Gastrocnemius medialis (tissue), 4 donors: Measurements from ENCODE around the gene EZR. TPM values are rescaled to one million over a fixed set of nuclear protein-coding genes. Genes with fewer than 3 reads are reported as not detected.

Source experiments
- ATAC-seq, 2 donors: fragments of 150-250 bp; one replicate each; pipeline ENCODE4 v1.9.1; 2016
- DNase-seq, 2 donors: peaks; one replicate each; pipeline ENCODE4 v3.0.0-alpha.2; 2019
- H3K27ac ChIP-seq, 4 donors: fragments of 200-600 bp; sonication (generic); 1 replicate in 1 of 4; 2 replicates in 3 of 4; pipeline ENCODE4 v1.5.1; 2016 to 2018; ENCODE audit warnings: mild to moderate bottlenecking in 2 of 4, moderate library complexity in 1 of 4
- H3K27me3 ChIP-seq, 3 donors: fragments of 200-600 bp; sonication (generic) in 2 of 3; 1 replicate in 1 of 3; 2 replicates in 2 of 3; pipeline versions ENCODE4 v1.5.1 to v1.6.0; 2016 to 2019; ENCODE audit warnings: mild to moderate bottlenecking in 1 of 3, moderate library complexity in 1 of 3
- H3K36me3 ChIP-seq, 2 donors: fragments of 200-600 bp; sonication (generic) in 1 of 2; one replicate each; pipeline ENCODE4 v1.5.1; 2017 to 2018
- H3K4me1 ChIP-seq, 2 donors: fragments of 200-600 bp; sonication (generic) in 1 of 2; one replicate each; pipeline ENCODE4 v1.5.1; 2016 to 2017; ENCODE audit warnings: mild to moderate bottlenecking in 2 of 2
- H3K4me3 ChIP-seq, 4 donors: fragments of 200-600 bp; sonication (generic) in 3 of 4; 1 replicate in 1 of 4; 2 replicates in 3 of 4; pipeline ENCODE4 v1.5.1; 2016 to 2019; ENCODE audit warnings: mild to moderate bottlenecking in 2 of 4
- H3K9me3 ChIP-seq, 3 donors: fragments of 200-600 bp; sonication (generic) in 2 of 3; 1 replicate in 1 of 3; 2 replicates in 2 of 3; pipeline ENCODE4 v1.5.1; 2016 to 2019
- POLR2A ChIP-seq, 2 donors: fragments of 450-650 bp; IDR thresholded peaks; one replicate each; pipeline ENCODE4 v1.6.1; 2017; ENCODE audit warnings: antibody characterized with exemption in 2 of 2, mild to moderate bottlenecking in 2 of 2, moderate library complexity in 2 of 2
- in situ Hi-C, 4 donors: fragments of 200-750 bp; cut with MboI; loops; one replicate each; pipeline versions ENCODE4 v1.15.0 to v1.8.0; 2017; ENCODE audit warnings: low sequenced_read_pairs in 4 of 4
- intact Hi-C: fragments of 100-400 bp; cut with DNase I; formaldehyde crosslinking; loops from one replicate; pipeline ENCODE4 v1.15.1; 2023; ENCODE audit warnings: low total_unique reads
- total RNA-seq, 4 donors: library from RNA; depleted of rRNA; stranded (reverse); fragments of >200 nt; gene quantifications; one replicate each; pipeline versions ENCODE4 v1.1.0 to v1.2.3, GENCODE V29; 2016
- TF ChIP-seq, protein P1 (sequence below), 5 experiments: fragments of 450-650 bp in 3 of 5; fragments of 200-600 bp in 2 of 5; sonication (generic) in 2 of 5; IDR thresholded peaks in 4 of 5; conservative IDR thresholded peaks in 1 of 5; 1 replicate in 4 of 5; 2 replicates in 1 of 5; pipeline ENCODE4 v1.5.1; 2016 to 2019; ENCODE audit warnings: antibody characterized with exemption in 5 of 5, mild to moderate bottlenecking in 3 of 5, moderate library complexity in 3 of 5

The EZR gene
- total RNA-seq, 4 donors from 2014 or later: 18.1 to 54.1 (median 33.6) TPM

DNA sequence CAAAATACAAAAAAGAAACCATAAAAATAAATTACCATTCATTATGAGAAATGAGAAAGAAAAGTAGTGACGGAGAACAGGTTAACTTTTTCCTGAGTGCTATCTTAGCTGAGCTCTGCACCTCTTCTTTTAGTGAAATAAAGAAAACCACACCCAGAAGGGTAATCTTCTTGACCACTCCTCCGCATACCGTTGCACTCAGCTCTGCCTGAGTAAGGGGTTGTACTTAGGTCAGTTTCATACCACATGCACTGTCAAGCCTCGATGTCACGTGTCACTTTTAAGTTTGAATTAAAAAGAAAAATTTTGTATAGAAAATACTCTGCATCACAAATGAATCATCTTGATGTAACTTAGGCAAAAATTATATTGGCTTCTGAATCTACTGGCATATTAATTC is 2.8 kb downstream of the EZR start:
- in situ Hi-C loops: no loop called here
- H3K27me3 ChIP-seq: no peaks in the 10 kb centered on the region
- TF ChIP-seq, protein P1, sequence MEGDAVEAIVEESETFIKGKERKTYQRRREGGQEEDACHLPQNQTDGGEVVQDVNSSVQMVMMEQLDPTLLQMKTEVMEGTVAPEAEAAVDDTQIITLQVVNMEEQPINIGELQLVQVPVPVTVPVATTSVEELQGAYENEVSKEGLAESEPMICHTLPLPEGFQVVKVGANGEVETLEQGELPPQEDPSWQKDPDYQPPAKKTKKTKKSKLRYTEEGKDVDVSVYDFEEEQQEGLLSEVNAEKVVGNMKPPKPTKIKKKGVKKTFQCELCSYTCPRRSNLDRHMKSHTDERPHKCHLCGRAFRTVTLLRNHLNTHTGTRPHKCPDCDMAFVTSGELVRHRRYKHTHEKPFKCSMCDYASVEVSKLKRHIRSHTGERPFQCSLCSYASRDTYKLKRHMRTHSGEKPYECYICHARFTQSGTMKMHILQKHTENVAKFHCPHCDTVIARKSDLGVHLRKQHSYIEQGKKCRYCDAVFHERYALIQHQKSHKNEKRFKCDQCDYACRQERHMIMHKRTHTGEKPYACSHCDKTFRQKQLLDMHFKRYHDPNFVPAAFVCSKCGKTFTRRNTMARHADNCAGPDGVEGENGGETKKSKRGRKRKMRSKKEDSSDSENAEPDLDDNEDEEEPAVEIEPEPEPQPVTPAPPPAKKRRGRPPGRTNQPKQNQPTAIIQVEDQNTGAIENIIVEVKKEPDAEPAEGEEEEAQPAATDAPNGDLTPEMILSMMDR (IDR thresholded peaks at IDR 0.05 in 4 of 5, conservative IDR thresholded peaks at IDR 0.05 in 1 of 5): no peak
- no peak for TF ChIP-seq POLR2A (IDR thresholded peaks at IDR 0.05)
- H3K4me1 ChIP-seq: peaks cover 15 to 17% of the 10 kb centered on the region in 2 donors
- H3K27ac ChIP-seq: peak overlapping the region in 2 of 4 donors; percentile 93
- H3K9me3 ChIP-seq: no peaks in the 10 kb centered on the region
- DNase-seq (no peak), ATAC-seq (no peak)
- intact Hi-C loops: loop anchor here (10.0 kb wide), 1 partner anchor 582 kb away; no protein-coding TSS in a partner anchor
- H3K4me3 ChIP-seq: peak overlapping the region in 3 of 4 donors; percentile 81 to 88 (median 86)
- H3K36me3 ChIP-seq: no peaks in the 10 kb centered on the region

- Histone ChIP-seq H3K4me1 (peaks cover 15 to 17% of the 10 kb centered on the region in 2 donors), H3K9me3 (no peaks in the 10 kb centered on the region), H3K27ac (no peak overlapping the region), H3K36me3 (no peaks in the 10 kb centered on the region), H3K4me3 (peak overlapping the region in 2 of 4 donors; percentile 11 to 88), H3K27me3 (no peaks in the 10 kb centered on the region)
- TF ChIP-seq, protein P1 (IDR thresholded peaks at IDR 0.05 in 4 of 5, conservative IDR thresholded peaks at IDR 0.05 in 1 of 5): no peak
- TF ChIP-seq POLR2A (IDR thresholded peaks at IDR 0.05): no peak
- DNase-seq (no peak), ATAC-seq (no peak)
- in situ Hi-C loops (no loop called here), intact Hi-C loops (loop anchor here (10.0 kb wide), 1 partner anchor 581 kb away; no protein-coding TSS in a partner anchor)
Observed at GRCh38 chr6:158815907-158816306, 3.3 kb downstream of the EZR start.

GRCh38 chr6:158815379-158815724 is 3.8 kb downstream of the EZR start:
- in situ Hi-C loops (no loop called here), intact Hi-C loops (loop anchor here (10.0 kb wide), 1 partner anchor 581 kb away; no protein-coding TSS in a partner anchor)
- H3K27ac ChIP-seq: peak overlapping the region in 2 of 4 donors; percentile 7 to 18
- H3K4me1 ChIP-seq: peaks cover 15 to 17% of the 10 kb centered on the region in 2 donors
- peak overlapping the region in 2 of 4 donors; percentile 11 to 88 for H3K4me3 ChIP-seq
- ATAC-seq (no peak), DNase-seq (no peak)
- H3K27me3 ChIP-seq: no peaks in the 10 kb centered on the region
- no peaks in the 10 kb centered on the region for H3K9me3 ChIP-seq
- H3K36me3 ChIP-seq: no peaks in the 10 kb centered on the region
- no peak for TF ChIP-seq POLR2A (IDR thresholded peaks at IDR 0.05)
- TF ChIP-seq, protein P1 (IDR thresholded peaks at IDR 0.05 in 4 of 5, conservative IDR thresholded peaks at IDR 0.05 in 1 of 5): no peak

- H3K4me1 ChIP-seq: peaks cover 17 to 23% of the 10 kb centered on the region in 2 donors
- no peak overlapping the region for H3K4me3 ChIP-seq
- intact Hi-C loops: loop anchor here (10.0 kb wide), 1 partner anchor 578 kb away; no protein-coding TSS in a partner anchor
- in situ Hi-C loops: no loop called here
- DNase-seq: no peak
- H3K27ac ChIP-seq: peak overlapping the region in 3 of 4 donors; percentile 4 to 43 (median 30)
- no peak for TF ChIP-seq POLR2A (IDR thresholded peaks at IDR 0.05)
- TF ChIP-seq, protein P1 (IDR thresholded peaks at IDR 0.05 in 4 of 5, conservative IDR thresholded peaks at IDR 0.05 in 1 of 5): no peak
- no peak for ATAC-seq
- H3K36me3 ChIP-seq: no peaks in the 10 kb centered on the region
- no peaks in the 10 kb centered on the region for H3K27me3 ChIP-seq
- no peaks in the 10 kb centered on the region for H3K9me3 ChIP-seq
Observed at GRCh38 chr6:158813032-158813431, 6.1 kb downstream of the EZR start.

- H3K4me3 ChIP-seq: no peak overlapping the region
- in situ Hi-C loops (no loop called here), intact Hi-C loops (loop anchor here (10.0 kb wide), 1 partner anchor 578 kb away; no protein-coding TSS in a partner anchor)
- DNase-seq (no peak), ATAC-seq (no peak)
- no peak overlapping the region for H3K27ac ChIP-seq
- no peaks in the 10 kb centered on the region for H3K36me3 ChIP-seq
- no peaks in the 10 kb centered on the region for H3K9me3 ChIP-seq
- peaks cover 14 to 22% of the 10 kb centered on the region in 2 donors for H3K4me1 ChIP-seq
- H3K27me3 ChIP-seq: no peaks in the 10 kb centered on the region
- TF ChIP-seq POLR2A (IDR thresholded peaks at IDR 0.05): no peak
- TF ChIP-seq, protein P1 (IDR thresholded peaks at IDR 0.05 in 4 of 5, conservative IDR thresholded peaks at IDR 0.05 in 1 of 5): no peak
Observed at GRCh38 chr6:158812611-158813010, 6.6 kb downstream of the EZR start.
